ENCODE measurements around the gene HOXB8.

GRCh38 chr17:48643697-48644012 is 28.6 kb upstream of the HOXB8 start:
- TF ChIP-seq CTCF (IDR thresholded peaks at IDR 0.05; ENCODE audit: poor library complexity) (no peak), EZH2 (IDR thresholded peaks at IDR 0.05; ENCODE audit: borderline replicate concordance) (no peak), EZH2phosphoT487 (IDR thresholded peaks at IDR 0.05; ENCODE audit: low read depth, severe bottlenecking, unreplicated experiment) (no peak)

Data from hepatocyte (in vitro differentiated cells).